ENCODE results near the gene CPLX1.
"Not testable (repeated sequence)": the region's sequence is repeated elsewhere in the genome, so short reads cannot be mapped to it uniquely, and the experiment has no call there.

Gene CPLX1

GRCh38 chr4:754221-755120 is 71.5 kb downstream of the CPLX1 start:
- no peak for DNase-seq (ENCODE audit: low read depth)

GRCh38 chr4:753186-753585 is 72.7 kb downstream of the CPLX1 start:
- not testable (repeated sequence) for DNase-seq (ENCODE audit: low read depth)

DNA sequence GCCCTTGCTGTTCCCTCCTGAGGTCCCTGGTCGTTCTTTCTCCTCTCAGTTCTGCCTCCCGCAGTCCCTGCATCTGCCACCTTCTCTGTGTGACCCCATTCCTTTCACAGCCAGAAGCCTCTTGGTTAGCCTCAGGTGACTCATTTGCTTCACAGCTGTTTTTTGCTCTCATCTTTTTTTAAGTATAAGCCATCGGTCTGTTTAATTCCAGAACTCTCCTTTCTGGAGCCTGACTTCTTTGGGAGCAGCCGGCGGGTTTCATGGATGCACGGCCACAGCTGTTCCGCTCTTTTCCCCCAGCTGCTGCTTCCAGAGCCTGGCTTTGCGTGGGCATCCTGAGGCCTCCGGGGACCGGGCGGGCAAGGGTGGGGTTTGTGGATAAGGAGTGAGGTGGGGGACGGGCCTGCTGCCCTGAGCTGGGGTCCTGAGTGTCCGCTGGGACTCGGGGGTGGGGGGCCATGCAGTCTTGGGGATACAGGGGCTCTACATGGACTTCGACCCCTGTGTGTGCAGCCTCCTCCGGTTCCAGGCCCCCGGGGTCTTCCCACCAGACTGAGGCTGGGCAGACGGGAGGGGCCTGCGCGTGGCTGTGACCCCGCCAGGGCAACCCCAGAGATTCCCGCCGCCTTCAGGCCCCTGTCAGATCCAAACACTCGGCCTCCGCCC is 73.6 kb downstream of the CPLX1 start:
- no peak for DNase-seq (ENCODE audit: low read depth)

GRCh38 chr4:751676-752075 is 74.3 kb downstream of the CPLX1 start:
- no peak for DNase-seq (ENCODE audit: low read depth)

DNA sequence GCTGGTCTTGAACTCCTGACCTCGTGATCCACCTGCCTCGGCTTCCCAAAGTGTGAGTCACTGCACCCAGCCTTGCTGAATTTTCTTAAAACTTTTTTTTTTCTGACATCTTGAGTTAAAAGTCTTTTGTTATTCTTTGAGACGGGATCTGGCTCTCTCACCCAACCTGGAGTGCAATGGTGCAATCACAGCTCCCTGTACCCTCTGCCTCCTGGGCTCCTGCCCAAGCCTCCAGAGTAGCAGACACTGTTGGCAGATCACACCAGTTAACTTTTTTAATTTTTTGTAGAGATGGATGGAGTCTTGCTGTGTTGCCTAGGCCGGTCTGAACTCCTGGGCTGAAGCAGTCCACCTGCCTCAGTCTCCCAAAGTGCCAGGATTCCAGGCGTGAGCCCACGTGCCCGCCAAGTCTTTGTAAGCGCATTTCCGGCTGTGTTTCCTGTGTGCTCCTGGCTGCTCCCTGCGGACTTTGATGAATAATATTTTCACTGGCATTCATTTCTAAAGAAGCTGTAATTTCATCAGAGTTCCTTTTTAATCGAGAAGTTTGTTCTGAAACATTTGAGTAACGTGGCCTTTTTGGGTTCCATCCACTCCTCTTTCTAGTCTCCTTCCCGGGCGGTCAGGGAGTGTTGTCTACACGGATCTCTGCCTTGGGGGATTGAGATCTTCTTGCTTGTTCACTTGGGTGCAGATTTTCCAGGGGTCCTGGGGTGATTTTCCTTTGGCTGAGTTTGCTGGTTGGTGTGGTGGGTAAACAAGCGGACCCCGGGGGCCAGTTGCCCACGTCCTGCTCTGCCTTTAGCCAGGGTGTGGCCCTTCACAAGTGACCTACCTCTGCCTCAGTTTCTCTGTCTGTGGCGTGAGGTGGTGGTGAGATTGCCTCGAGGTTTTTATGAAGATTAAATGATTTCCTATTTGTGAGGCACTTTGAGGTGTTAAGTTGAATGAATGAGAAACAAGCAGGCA is 75.9 kb downstream of the CPLX1 start:
- DNase-seq (ENCODE audit: low read depth) = no peak

- no peak for DNase-seq (ENCODE audit: low read depth)
Measured at GRCh38 chr4:748461-748860, 77.5 kb downstream of the CPLX1 start.

GRCh38 chr4:747546-748170 is 78.3 kb downstream of the CPLX1 start:
- DNase-seq (ENCODE audit: low read depth) = no peak

DNA sequence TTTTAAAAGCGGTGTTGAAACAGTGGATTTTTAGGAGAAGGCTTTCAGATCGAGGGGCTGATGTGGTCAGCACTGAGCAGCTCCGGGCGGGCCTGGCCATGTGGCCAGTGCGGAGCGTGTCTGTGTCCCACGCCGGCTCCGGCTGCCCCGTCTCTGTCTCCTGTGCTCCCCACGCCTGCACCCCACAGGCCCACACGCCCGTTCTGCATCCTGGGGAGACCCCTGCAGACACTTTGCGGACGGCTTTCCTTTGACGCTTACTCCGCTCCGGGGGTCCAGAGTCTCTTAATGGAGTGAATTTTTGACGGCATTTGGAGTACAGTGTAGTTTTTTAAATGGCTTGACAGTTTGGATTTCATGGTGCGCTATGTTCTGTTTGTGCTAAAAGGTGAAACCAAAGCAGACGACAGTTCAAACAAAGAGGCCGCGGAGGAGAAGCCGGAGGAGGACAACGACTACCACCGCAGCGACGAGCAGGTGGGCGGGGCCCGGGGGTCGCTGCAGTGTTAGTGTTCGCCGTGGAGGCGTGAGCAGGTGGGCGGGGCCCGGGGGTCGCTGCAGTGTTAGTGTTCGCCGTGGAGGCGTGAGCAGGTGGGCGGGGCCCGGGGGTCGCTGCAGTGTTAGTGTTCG is 81.6 kb downstream of the CPLX1 start:
- DNase-seq (ENCODE audit: low read depth) = no peak

DNA sequence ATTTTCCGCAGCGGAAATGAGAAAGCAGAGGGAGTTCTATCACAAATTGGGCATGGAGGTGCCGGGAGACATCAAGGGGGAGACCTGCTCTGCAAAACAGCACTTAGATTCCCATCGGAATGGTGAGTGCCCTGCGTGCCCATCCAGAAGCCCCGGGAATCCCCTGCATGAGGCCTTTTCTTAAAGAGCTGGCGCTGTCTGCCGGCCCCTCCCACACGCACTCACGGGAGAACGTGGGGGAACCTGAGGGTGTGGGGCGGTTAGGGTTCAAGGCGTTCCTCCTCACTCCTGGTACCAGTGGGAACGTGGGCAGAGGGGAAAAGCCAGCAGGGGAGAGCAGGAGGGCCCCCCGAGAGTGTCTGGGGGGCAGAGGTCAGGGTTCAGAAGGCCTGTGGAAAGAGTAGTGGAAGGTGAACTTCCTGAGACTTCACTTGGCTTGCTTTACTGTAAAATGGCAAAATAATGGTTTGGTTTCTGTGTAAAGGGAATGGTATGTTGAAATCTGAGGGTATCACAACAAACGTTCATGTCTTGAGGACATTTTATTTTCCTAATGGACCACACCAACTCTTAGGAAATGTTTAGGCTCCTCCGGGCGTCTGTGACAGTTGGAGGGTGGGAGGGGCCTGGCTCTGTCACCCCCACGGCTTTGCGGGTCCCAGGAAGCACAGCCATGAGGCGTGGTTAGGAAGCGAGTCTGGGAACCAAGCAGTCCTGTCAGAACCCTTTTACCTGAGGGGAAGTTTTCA is 82.3 kb downstream of the CPLX1 start:
- DNase-seq (ENCODE audit: low read depth) = no peak

- DNase-seq (ENCODE audit: low read depth) = no peak
Measured at GRCh38 chr4:742742-743311, 83.1 kb downstream of the CPLX1 start.

GRCh38 chr4:742096-742741 is 83.7 kb downstream of the CPLX1 start:
- no peak for DNase-seq (ENCODE audit: low read depth)

DNA sequence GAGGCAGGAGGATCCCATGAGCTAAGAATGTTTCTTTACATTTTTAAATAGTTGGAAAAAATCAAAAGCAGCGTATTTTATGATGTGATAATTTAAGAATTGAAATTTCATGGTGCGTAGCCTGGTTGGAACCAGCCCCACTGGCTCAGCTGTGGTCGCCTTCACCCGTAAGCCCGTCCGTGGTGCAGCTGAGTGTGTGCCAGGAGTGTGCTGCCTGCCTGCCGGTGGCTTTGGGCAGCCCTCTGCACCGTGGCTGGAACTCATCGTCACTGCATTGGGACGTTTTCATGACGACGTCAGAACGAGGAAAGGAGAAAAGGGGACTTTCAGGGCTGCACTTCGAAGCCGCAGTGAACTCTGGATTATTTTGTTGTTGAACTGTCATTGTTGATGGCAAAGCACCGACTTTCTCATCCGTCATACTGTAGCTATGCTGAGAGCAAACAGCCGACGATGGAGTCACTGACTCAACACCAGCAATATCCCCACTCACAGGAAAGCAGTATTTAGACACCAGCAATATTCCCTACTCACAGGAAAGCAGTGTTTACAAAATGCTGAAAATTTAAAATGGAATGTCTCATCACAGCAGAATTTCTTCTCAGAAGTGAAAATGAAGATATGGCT is 85.2 kb downstream of the CPLX1 start:
- no peak for DNase-seq (ENCODE audit: low read depth)

DNA sequence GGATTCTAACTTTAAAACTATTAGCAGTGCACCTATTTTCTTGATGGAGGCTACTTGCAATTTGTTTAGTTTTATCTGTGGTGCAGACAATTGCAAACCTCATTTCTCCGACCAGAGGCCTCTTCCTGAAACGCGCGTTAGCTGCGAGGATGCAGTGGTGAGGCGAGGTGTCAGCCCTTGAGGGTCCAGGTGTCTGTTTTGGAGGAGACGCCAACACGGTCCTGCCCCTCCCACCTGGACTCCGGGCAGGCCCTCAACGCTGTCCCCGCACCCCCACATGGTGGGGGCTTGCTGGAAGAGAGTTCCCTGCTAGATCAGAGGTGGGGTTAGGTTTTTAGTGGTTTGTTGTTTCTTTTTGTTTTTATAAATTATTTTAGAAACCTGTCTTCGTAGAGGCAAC is 85.9 kb downstream of the CPLX1 start:
- no peak for DNase-seq (ENCODE audit: low read depth)

DNA sequence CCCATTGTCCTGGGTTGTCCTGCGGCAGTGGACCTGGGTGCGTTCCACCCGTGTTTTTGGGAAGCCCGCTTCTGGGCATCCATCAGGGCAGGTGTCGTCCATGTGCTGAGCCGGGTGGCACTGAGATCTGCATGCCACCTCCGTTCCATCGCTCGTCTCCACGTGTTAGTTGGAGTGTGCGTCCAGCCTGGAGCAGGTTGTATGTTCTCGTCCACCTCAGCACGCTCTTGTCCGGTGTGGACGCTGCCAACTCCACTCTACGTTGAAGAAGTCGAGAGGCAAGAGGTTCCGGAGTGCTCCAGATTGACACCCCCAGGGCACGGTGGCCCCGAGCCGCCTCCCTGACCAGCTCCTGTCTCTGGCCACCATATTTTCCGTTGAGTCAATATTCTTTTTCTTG is 86.4 kb downstream of the CPLX1 start:
- no peak for DNase-seq (ENCODE audit: low read depth)

- no peak for DNase-seq (ENCODE audit: low read depth)
Measured at GRCh38 chr4:738781-739280, 87.1 kb downstream of the CPLX1 start.

GRCh38 chr4:736561-736960 is 89.4 kb downstream of the CPLX1 start:
- not testable (repeated sequence) for DNase-seq (ENCODE audit: low read depth)

- DNase-seq (ENCODE audit: low read depth) = no peak
Measured at GRCh38 chr4:735583-735982, 90.3 kb downstream of the CPLX1 start.
